GM19043 (cell line): ENCODE measurements around the gene PRR5L.

Experiments used
- ATAC-seq: cut with Tn5 transposase; IDR thresholded peaks from one replicate; pipeline ENCODE4 v1.9.1; 2021; ENCODE audit warnings: low read depth; ENCODE audit not compliant: unreplicated experiment

PRR5L gene

GRCh38 chr11:36375353-36376008 is 79.4 kb downstream of the PRR5L start:
- ATAC-seq = no peak

GRCh38 chr11:36376009-36376887 is 80.2 kb downstream of the PRR5L start:
- no peak for ATAC-seq

GRCh38 chr11:36376888-36377758 is 81.0 kb downstream of the PRR5L start:
- ATAC-seq = peak; percentile 53

- no peak for ATAC-seq
Observed at GRCh38 chr11:36377759-36378564, 81.9 kb downstream of the PRR5L start.

GRCh38 chr11:36379653-36380052 is 83.6 kb downstream of the PRR5L start:
- ATAC-seq = no peak

GRCh38 chr11:36380296-36381014 is 84.4 kb downstream of the PRR5L start:
- ATAC-seq = no peak

- no peak for ATAC-seq
Observed at GRCh38 chr11:36381015-36381360, 84.9 kb downstream of the PRR5L start.

GRCh38 chr11:36383195-36383594 is 87.1 kb downstream of the PRR5L start:
- ATAC-seq = no peak

- no peak for ATAC-seq
Observed at GRCh38 chr11:36385121-36385970, 89.3 kb downstream of the PRR5L start.

- no peak for ATAC-seq
Observed at GRCh38 chr11:36386411-36386810, 90.3 kb downstream of the PRR5L start.

GRCh38 chr11:36388071-36388470 is 92.0 kb downstream of the PRR5L start:
- no peak for ATAC-seq

- ATAC-seq = no peak
Observed at GRCh38 chr11:36388951-36389350, 92.9 kb downstream of the PRR5L start.

GRCh38 chr11:36389811-36390210 is 93.7 kb downstream of the PRR5L start:
- no peak for ATAC-seq

GRCh38 chr11:36390963-36391471 is 94.9 kb downstream of the PRR5L start:
- no peak for ATAC-seq

GRCh38 chr11:36392196-36392595 is 96.1 kb downstream of the PRR5L start:
- no peak for ATAC-seq

- ATAC-seq = no peak
Observed at GRCh38 chr11:36394056-36394455, 98.0 kb downstream of the PRR5L start.

- no peak for ATAC-seq
Observed at GRCh38 chr11:36394926-36395325, 98.8 kb downstream of the PRR5L start.

- ATAC-seq = no peak
Observed at GRCh38 chr11:36395978-36396736, 100.1 kb downstream of the PRR5L start.
